Activated naive CD4-positive, alpha-beta T cell treated with anti-CD3 and anti-CD28 coated beads, Interleukin-2, amount 10 ng/mL, durations not matched to agents 7 days and 5 days (primary cell): ENCODE data around the gene SNHG17.
A peak's percentile ranks its signal among the peaks of the same experiment; 100 is the strongest.
"Not testable (repeated sequence)": the region's sequence is repeated elsewhere in the genome, so short reads cannot be mapped to it uniquely, and the experiment has no call there.

Experiments
- CTCF ChIA-PET: fragments of 350-600 bp; sonication (Branson Sonifier 250); formaldehyde crosslinking; loops from one replicate; lab custom pipeline; 2021; ENCODE audit warnings: antibody characterized with exemption; lab: Charles Lee
- DNase-seq: peaks from one replicate; pipeline ENCODE4 v3.0.0-alpha.2; 2020
- H3K27ac Mint-ChIP-seq: one replicate; pipeline ENCODE4 v1.8.0; 2021; ENCODE audit warnings: mild to moderate bottlenecking, moderate library complexity, mixed read lengths
- H3K27me3 Mint-ChIP-seq: one replicate; pipeline ENCODE4 v1.8.0; 2021; ENCODE audit warnings: mild to moderate bottlenecking, mixed read lengths
- H3K36me3 Mint-ChIP-seq: one replicate; pipeline ENCODE4 v1.8.0; 2021; ENCODE audit warnings: mixed read lengths
- H3K4me1 Mint-ChIP-seq: one replicate; pipeline ENCODE4 v1.8.0; 2021; ENCODE audit warnings: mixed read lengths
- H3K4me3 Mint-ChIP-seq: one replicate; pipeline ENCODE4 v1.8.0; 2021; ENCODE audit warnings: mild to moderate bottlenecking, moderate library complexity, mixed read lengths
- H3K9me3 Mint-ChIP-seq: one replicate; pipeline ENCODE4 v1.8.0; 2021; ENCODE audit warnings: mixed read lengths

Gene SNHG17

DNA sequence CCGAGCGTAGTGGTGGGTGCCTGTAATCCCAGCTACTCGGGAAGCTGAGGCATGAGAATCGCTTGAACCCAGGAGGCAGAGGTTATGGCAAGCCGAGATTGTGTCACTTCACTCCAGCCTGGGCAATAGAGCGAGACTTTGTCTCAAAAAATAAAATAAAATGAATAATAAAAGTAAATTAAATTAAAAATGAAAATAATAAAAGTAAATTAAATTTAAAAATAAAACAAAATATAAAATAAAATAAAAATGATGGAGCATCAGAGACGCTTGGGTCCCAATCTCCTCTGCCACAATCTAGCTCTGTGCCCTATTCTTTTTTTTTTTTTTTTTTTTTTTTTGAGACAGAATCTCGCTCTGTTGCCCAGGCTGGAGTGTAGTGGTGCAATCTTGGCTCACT, 6.0 kb upstream of the SNHG17 start:
- H3K27ac Mint-ChIP-seq, CTCF ChIA-PET: not testable (repeated sequence)
- peaks cover 35% of the 10 kb centered on the region for H3K27me3 Mint-ChIP-seq

DNA sequence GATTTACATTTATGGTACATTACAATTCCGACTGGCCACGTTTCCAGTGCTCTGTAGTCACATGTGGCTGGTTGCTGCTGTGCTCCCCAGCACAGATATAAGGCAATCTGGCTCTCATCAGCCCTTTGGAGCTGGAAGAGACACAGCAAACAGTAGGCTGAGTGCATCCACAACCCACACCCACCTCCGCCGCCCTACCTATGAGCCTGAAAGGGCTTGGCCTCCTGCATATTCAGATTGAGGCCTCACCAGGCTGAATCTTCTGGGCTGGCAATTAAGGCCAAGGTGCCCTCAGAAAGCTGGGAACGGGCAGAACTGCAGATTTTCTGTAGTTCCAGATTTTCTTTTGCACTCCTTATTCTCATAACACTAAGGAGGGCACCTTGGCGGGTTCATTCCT, 2.7 kb upstream of the SNHG17 start:
- no peak overlapping the region for H3K4me3 Mint-ChIP-seq
- DNase-seq, result no peak
- H3K27ac Mint-ChIP-seq, result no peak overlapping the region
- peaks cover 29% of the 10 kb centered on the region for H3K27me3 Mint-ChIP-seq
- CTCF ChIA-PET, result interaction anchor here (1.9 kb wide), 1 partner anchor 8 kb away, joined by 8 read pairs; no protein-coding TSS in a partner anchor
- peaks cover 19% of the 10 kb centered on the region for H3K4me1 Mint-ChIP-seq
- no peaks in the 10 kb centered on the region for H3K9me3 Mint-ChIP-seq
- H3K36me3 Mint-ChIP-seq, result peaks cover 18% of the 10 kb centered on the region

More for the DNA sequence above, 6.0 kb upstream of the SNHG17 start:
- not testable (repeated sequence) for H3K9me3 Mint-ChIP-seq, H3K4me1 Mint-ChIP-seq, DNase-seq, H3K36me3 Mint-ChIP-seq, H3K4me3 Mint-ChIP-seq

DNA sequence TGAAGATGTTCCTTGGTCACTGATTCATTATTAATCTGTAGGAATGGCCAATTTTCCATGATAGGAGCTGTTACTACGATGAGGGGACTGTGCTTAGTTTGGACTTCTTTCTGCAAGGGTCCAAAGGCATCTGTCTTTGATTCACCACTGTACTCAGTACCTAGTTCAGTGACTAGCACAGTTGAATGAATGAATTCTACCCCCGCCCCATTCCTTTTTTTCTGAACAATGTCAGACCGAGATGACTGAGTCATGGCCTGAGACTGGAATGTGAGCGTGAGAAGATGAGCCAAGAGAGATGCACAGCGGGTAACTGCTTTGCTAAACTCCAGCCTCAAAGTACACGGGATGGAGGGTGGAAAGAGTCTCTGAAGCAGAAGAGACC, 419 bp upstream of the SNHG17 start:
- H3K4me3 Mint-ChIP-seq, result peak overlapping the region; percentile 98
- peaks cover 16% of the 10 kb centered on the region for H3K27me3 Mint-ChIP-seq
- CTCF ChIA-PET, result interaction anchor here (0.8 to 4.9 kb wide), 8 partner anchors 9 to 37 kb away, joined by 3 to 69 read pairs (median 5); partner anchors contain the start of gene RALGAPB
- H3K36me3 Mint-ChIP-seq, result peaks cover 41% of the 10 kb centered on the region
- no peaks in the 10 kb centered on the region for H3K9me3 Mint-ChIP-seq
- no peak for DNase-seq
- peaks cover 42% of the 10 kb centered on the region for H3K4me1 Mint-ChIP-seq
- H3K27ac Mint-ChIP-seq, result peak overlapping the region; percentile 96

DNA sequence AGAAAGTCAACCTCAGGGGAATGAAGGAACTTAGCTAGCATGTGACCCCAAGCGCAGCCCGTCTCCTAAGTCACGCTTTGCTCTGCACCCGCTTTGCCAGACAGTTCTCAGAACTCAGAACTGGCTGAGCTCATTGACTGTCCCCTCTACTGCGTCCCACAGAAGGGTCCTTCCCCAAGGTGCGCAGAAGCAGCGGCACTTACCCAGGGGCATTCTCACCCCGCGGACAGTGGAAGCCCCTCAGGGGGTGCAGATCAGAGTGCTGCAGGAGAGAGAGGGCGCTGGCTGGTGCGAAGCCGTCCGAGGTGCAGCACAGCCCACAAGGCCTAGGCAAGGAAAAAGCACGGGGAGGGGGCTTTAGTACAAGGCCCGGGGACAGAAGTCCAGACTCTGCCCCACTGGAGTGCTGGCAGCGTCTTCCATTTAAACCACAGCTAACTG, 807 bp downstream of the SNHG17 start:
- H3K36me3 Mint-ChIP-seq, result peaks cover 47% of the 10 kb centered on the region
- peak overlapping the region; percentile 96 for H3K27ac Mint-ChIP-seq
- CTCF ChIA-PET, result interaction anchor here (0.6 to 4.9 kb wide), 7 partner anchors 13 to 401 kb away, joined by 3 to 69 read pairs (median 5); partner anchors contain the start of genes RALGAPB, RPRD1B and TTI1
- no peaks in the 10 kb centered on the region for H3K9me3 Mint-ChIP-seq
- peaks cover 14% of the 10 kb centered on the region for H3K27me3 Mint-ChIP-seq
- H3K4me1 Mint-ChIP-seq, result peaks cover 46% of the 10 kb centered on the region
- H3K4me3 Mint-ChIP-seq, result peak overlapping the region; percentile 98
- DNase-seq, result peak; percentile 47

DNA sequence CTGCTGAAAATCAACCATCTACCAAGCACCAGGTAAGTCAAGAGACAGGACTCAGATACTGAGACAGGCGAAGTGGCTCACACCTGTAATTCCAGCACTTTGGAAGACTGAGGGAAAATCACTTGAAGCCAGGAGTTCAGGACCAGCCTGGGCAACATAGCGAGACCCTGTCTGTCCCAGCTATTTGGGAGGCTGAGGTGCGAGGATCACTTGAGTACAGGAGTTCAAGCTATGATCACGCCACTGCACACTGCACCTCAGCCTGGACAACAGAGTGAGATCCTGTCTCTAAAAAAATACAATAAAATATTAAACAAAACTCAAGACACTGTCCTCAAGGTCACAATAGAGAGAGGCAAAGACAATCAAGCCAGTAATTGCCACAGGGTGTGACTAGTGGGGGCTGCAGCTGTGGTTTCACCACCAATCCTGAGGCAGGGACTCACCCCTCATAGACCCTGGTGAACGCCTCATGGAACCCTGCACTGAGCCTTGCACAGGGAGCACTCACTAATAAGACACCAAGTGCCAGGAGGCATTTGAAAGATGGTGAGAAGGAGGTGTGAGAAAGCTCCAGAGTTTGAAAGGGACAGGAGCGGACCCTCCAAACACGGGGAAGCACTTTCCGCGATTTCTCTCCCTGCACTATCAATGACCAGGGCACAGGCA, 1.7 kb downstream of the SNHG17 start:
- Mint-ChIP-seq H3K36me3 (peaks cover 55% of the 10 kb centered on the region), H3K27me3 (peaks cover 5% of the 10 kb centered on the region), H3K4me1 (peaks cover 51% of the 10 kb centered on the region), H3K9me3 (no peaks in the 10 kb centered on the region), H3K27ac (peak overlapping the region; percentile 96), H3K4me3 (peak overlapping the region; percentile 98)
- no peak for DNase-seq
- CTCF ChIA-PET, result interaction anchor here (0.6 to 4.9 kb wide), 3 partner anchors 14 to 39 kb away, joined by 3 to 69 read pairs (median 9); partner anchors contain the start of gene RALGAPB

DNA sequence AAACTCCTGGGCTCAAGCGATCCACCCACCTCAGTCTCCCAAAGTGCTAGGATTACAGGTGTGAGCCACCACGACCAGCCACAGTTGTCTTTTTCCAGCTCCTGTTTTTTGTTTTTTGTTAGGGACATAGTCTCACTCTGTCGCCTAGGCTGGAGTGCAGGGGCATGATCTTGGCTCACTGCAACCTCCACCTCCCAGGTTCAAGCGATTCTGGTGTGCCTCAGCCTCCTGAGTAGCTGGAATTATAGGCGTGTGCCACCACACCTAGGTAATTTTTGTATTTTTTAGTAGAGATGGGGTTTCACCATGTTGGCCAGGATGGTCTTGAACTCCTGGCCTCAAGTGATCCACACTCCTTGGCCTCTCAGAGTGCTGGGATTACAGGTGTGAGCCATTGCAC, 2.3 kb downstream of the SNHG17 start:
- H3K4me1 Mint-ChIP-seq, result peaks cover 55% of the 10 kb centered on the region
- H3K36me3 Mint-ChIP-seq, result peaks cover 61% of the 10 kb centered on the region
- peak overlapping the region; percentile 75 for H3K27ac Mint-ChIP-seq
- not testable (repeated sequence) for DNase-seq, H3K27me3 Mint-ChIP-seq, H3K9me3 Mint-ChIP-seq
- CTCF ChIA-PET, result interaction anchor here (4.9 kb wide), 1 partner anchor 14 kb away, joined by 69 read pairs; no protein-coding TSS in a partner anchor
- peak overlapping the region; percentile 98 for H3K4me3 Mint-ChIP-seq

DNA sequence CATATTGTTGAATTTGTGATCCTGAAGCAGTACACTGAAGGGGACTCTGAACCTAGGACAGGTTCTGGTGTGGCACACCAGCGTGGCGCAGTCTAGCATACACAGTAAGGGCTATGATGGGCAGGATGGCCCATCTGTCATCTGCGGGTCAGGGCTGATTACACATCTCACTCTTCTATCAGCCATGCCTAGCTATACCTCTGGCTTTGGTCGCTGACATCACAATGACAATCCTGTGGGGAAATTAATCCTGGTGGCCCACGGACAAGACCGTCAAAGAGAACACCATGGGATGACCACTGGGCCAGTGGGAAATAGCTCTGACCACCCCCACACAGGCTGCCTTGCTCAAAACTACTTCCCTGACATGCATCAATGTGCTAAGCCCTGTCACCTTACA, 2.8 kb downstream of the SNHG17 start:
- Mint-ChIP-seq H3K4me1 (peaks cover 55% of the 10 kb centered on the region), H3K27ac (no peak overlapping the region), H3K4me3 (peak overlapping the region; percentile 12), H3K36me3 (peaks cover 63% of the 10 kb centered on the region), H3K27me3 (no peaks in the 10 kb centered on the region), H3K9me3 (no peaks in the 10 kb centered on the region)
- CTCF ChIA-PET, result interaction anchor here (4.9 kb wide), 1 partner anchor 15 kb away, joined by 69 read pairs; no protein-coding TSS in a partner anchor
- no peak for DNase-seq

DNA sequence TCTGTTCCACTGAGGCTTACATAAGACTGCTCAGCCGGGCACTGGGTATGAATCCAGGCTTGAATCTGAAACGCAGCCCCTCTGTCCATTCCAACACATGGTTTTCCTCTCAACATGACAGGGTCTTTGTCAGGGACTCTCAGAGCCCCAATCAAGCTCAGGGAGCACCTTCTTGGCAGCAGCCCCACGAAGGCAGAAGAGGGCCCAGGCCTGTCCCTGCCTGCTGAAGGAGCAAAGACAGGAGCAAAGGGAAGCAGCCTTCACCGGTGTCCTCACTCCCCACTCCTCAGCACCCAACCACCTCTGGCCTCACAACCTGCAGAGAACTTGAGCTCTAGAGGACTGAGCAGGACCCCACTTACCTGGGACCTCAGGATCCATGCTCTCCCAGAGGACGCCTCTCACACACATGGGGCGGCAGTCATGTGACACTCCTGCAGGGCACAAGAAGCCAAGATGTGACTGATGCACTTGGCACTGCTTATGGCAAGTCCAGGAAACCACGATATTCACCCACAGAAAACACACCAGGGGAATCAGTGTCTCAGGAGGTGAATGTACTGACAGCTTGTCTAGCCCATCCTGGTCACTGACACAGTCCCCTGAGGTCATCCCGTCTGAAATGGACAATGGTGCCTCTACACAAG, 4.3 kb downstream of the SNHG17 start:
- CTCF ChIA-PET, result interaction anchor here (4.9 kb wide), 1 partner anchor 16 kb away, joined by 69 read pairs; no protein-coding TSS in a partner anchor
- H3K27ac Mint-ChIP-seq, result no peak overlapping the region
- no peak for DNase-seq
- peaks cover 77% of the 10 kb centered on the region for H3K36me3 Mint-ChIP-seq
- H3K4me1 Mint-ChIP-seq, result peaks cover 55% of the 10 kb centered on the region
- no peak overlapping the region for H3K4me3 Mint-ChIP-seq
- H3K27me3 Mint-ChIP-seq, result no peaks in the 10 kb centered on the region
- H3K9me3 Mint-ChIP-seq, result no peaks in the 10 kb centered on the region

DNA sequence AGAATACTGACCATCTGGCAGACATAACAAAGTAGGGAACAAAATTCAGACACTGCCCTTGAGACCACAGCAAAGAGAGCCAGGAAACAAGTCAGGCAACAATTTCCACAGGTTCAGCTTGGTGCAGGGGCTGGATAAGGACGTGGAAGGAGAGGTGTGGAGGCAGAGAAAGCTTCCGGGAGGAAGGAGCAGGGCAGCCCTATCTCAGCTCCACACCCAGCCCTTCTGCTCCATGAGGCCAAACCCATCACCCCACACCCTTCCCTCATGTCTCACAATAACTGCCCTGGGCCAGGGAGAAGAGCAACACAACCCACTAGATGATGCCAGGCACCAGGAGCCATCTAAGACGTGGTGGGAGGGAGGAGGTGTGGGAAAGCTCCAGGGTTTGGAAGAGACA, 5.8 kb downstream of the SNHG17 start:
- DNase-seq, result no peak
- H3K9me3 Mint-ChIP-seq, result no peaks in the 10 kb centered on the region
- H3K4me1 Mint-ChIP-seq, result peaks cover 51% of the 10 kb centered on the region
- peaks cover 84% of the 10 kb centered on the region for H3K36me3 Mint-ChIP-seq
- CTCF ChIA-PET, result no interaction called here
- no peak overlapping the region for H3K4me3 Mint-ChIP-seq
- H3K27ac Mint-ChIP-seq, result no peak overlapping the region
- no peaks in the 10 kb centered on the region for H3K27me3 Mint-ChIP-seq

DNA sequence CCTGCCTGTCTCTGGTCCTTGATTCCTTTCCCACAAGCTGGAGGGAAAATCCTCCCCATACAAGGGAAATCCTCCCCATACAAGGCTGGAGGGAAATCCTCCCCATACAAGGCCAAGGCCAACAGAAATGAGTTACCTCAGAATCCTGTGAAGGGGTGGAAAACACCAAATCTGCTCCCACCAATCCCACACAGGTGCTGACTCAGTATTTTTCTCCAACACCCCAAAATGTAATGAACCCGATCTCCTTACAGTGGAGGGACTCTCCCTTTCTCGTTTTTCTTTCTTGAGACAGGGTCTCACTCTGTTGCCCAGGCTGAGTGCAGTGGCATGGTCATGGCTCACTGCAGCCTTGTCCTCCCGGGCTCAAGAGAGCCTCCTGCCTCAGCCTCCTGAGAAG, 6.3 kb downstream of the SNHG17 start:
- Mint-ChIP-seq H3K27ac (no peak overlapping the region), H3K27me3 (no peaks in the 10 kb centered on the region), H3K4me1 (peaks cover 46% of the 10 kb centered on the region), H3K36me3 (peaks cover 81% of the 10 kb centered on the region), H3K4me3 (no peak overlapping the region), H3K9me3 (no peaks in the 10 kb centered on the region)
- DNase-seq, result no peak
- CTCF ChIA-PET, result no interaction called here

DNA sequence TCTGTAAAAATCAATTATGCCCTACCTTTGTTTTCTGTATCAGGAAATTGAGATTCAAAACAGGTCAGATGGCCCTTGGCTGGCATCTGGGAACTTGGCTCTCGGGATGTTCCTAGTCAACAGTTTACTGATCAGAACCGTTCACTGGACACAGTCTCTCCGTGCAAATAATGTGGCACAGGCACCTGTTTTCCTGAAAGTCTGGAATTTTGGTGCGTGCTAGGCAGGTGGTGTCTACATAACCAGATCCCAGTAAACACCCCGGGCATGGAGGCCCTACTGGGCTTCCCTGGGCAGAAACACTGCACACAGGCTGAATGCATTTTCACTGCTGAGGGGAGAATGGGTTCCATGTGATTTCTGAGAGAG, 7.5 kb downstream of the SNHG17 start:
- H3K36me3 Mint-ChIP-seq, result peaks cover 76% of the 10 kb centered on the region
- H3K27ac Mint-ChIP-seq, result no peak overlapping the region
- DNase-seq, result no peak
- no peaks in the 10 kb centered on the region for H3K9me3 Mint-ChIP-seq
- H3K4me3 Mint-ChIP-seq, result no peak overlapping the region
- H3K4me1 Mint-ChIP-seq, result peaks cover 35% of the 10 kb centered on the region
- no peaks in the 10 kb centered on the region for H3K27me3 Mint-ChIP-seq
- CTCF ChIA-PET, result no interaction called here

DNA sequence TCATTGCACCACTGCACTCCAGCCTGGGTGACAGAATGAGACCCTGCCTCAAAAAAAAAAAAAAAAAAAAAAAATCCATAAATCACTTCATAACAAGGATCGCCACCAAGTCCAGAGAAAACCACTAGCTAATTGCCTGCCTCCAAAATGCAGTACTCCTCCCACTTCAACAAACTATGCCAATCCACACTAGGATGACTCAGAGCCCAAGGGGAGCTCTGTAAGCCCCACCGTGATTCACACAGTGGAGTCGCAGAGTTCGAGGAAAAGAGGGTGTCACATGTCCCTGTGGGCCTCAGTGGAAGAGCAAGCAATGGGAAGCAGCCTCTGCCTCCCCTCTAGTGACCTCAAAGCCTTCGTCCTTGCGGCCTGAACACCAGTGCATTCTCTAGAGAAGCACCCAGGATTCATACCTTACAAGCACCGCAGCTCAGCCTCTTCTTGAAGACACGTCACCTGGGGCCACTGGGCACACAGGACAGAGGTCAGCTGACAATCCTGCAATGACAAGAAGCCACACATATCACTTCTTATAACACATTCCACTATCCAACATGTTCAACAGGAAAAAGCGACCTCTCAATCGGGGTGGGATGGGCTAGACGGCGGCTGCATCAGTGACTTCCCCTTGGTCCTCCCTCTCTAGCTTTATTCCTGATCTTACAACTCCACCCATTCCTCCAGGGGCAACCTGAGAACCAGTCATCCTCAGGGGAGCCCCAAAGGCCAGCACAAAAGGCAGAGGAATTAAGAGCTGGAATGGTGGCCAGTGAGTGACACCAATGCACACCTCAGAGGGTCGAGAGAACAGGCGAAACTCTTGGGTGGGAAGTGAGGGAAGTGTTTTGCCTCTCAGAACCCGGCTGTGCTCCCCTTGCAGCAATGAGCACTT, 8.9 kb downstream of the SNHG17 start:
- no peak overlapping the region for H3K27ac Mint-ChIP-seq
- no peak overlapping the region for H3K4me3 Mint-ChIP-seq
- no peaks in the 10 kb centered on the region for H3K9me3 Mint-ChIP-seq
- no peaks in the 10 kb centered on the region for H3K27me3 Mint-ChIP-seq
- DNase-seq, result no peak
- H3K36me3 Mint-ChIP-seq, result peaks cover 74% of the 10 kb centered on the region
- H3K4me1 Mint-ChIP-seq, result peaks cover 21% of the 10 kb centered on the region
- CTCF ChIA-PET, result interaction anchor here (0.7 to 1.1 kb wide), 2 partner anchors 9 kb away, joined by 3 to 5 read pairs; partner anchors contain the start of gene SNHG17

DNA sequence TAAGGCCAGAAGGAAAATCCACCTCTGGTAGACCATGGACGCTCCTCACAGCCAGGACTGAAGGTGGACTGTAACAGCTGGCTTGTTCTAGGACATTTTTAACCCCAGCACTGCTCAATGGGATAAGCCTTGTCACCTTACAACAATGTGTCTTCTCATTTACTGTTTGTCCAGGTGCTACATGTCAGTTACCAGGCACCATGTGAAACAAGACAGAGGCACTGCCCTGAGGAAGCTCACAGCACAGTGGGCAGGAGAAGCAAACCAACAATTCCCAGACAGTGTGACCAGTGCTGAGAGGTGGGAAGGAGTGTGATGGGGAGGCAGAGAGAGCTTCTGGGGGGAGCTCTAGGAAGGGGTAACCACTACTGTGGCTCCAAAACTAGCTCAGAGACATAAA, 10.7 kb downstream of the SNHG17 start:
- no peak for DNase-seq
- H3K9me3 Mint-ChIP-seq, result no peaks in the 10 kb centered on the region
- no peaks in the 10 kb centered on the region for H3K27me3 Mint-ChIP-seq
- H3K4me3 Mint-ChIP-seq, result no peak overlapping the region
- H3K27ac Mint-ChIP-seq, result no peak overlapping the region
- CTCF ChIA-PET, result interaction anchor here (1.0 to 1.3 kb wide), 4 partner anchors 11 to 327 kb away, joined by 3 to 5 read pairs (median 4); partner anchors contain the start of gene SNHG17
- peaks cover 78% of the 10 kb centered on the region for H3K36me3 Mint-ChIP-seq
- peaks cover 10% of the 10 kb centered on the region for H3K4me1 Mint-ChIP-seq
